ENCODE data around the gene TAC3.

DNA sequence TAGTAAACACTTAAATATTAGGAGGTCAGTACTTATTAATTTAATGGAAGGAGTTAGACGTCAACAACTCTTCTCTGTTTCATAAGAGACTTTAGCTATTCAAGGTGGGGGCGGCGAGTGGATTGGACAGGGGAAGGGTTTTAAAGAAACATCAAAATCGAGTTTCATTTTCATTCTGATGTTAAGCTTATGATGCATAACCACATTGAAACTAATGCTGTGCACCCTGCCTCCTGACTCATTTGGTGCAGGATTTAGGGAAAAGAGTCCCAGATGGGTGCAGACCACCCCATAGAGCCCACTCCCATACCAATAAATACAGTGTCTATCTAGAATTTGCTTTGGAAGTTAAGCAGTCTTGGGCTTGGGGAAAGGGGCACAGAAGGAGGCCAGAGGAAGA lies 17.3 kb downstream of the TAC3 start:
- TF ChIP-seq CTCF (IDR thresholded peaks at IDR 0.05) (no peak), POLR2A (IDR thresholded peaks at IDR 0.05) (no peak)
